HL-60/S4 treated with retinoic acid at 250 ng/mL for 4 days and 3 days (cell line): ENCODE data around the gene LLCFC1.

Experiments used
- in situ Hi-C: fragments of 300-500 bp; cut with MboI; formaldehyde crosslinking; loops from 2 replicates; pipeline ENCODE4 v1.7.0; 2022; ENCODE audit warnings: low sequenced_read_pairs

The LLCFC1 gene

DNA sequence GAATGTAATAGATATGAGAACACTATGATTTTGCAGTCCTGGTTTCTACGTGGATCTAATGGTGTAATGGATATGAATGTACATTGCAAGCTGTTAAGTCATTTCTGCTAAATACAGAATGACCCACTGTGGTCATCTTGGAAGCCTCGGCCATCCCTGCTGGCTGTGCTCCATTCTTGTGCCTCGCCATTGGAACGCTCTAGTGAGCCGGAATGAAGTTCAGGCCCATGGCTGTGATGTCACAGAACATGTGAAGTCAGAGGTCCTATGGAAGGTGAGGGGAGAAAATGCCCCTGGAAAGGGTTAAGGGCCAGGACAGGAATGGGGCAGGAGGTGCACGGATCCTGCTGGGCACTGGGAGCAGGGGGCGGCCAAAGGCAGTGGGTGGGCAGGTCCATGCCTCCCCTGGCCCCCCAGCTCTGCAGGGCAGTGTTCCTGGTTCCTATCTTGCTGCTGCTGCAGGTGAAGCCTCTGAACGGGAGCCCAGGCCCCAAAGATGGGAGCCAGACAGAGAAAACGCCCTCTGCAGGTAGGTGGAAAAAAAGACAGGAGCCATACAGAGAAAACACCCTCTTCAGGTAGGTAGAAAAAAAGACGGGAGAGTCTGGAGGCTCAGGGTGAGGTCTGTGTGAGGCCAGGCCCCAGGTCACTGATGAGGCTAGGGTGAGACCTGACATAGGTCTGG lies at the start of gene LLCFC1:
Gene LLCFC1, plus strand, starts transcription at position 259 of the 685 bp plus-strand sequence. Its CDS starts 138 bp downstream, at position 397.
- in situ Hi-C loops = no loop called here

DNA sequence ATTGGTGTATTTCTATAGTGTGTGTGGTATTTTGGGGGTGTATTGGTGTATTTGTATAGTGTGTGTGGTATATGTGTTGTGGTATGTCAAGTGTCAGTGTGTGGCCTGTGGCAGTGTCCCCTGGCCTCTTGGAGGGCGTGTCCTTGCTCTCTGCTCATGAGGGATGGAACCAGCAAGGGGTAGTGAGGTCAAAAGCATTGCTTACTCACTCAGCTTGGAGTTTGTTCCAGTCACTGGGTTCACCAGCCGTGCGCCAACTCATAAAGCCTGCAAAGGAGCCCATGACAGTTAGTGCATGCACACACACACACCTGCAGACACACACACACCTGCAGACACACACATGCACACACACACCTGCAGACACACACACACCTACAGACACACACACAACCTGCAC lies 49.5 kb upstream of the LLCFC1 start:
- in situ Hi-C loops = no loop called here

DNA sequence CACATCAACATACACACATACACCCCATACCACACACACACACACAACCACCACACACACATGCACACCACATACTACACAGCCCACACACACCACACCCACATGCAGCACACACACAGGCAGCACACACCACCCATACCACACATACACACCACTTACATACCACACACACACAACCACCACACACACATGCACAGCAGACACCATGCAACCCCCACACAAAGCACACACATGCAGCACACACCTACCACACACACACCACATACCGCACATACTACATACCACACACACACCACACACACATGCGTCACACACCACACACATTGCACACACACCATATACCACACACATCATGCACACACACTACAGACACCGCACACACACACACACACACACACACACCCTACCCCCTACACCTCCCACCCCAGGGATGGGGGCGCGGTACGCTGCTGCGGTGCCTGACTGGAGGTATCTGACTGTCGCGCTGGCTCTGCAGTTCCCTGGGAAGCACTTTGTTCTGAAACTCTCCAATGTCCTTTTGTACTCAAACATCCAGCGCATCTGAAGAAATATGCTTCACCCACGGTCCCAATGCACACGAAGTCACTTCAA lies 48.3 kb upstream of the LLCFC1 start:
- in situ Hi-C loops = no loop called here

DNA sequence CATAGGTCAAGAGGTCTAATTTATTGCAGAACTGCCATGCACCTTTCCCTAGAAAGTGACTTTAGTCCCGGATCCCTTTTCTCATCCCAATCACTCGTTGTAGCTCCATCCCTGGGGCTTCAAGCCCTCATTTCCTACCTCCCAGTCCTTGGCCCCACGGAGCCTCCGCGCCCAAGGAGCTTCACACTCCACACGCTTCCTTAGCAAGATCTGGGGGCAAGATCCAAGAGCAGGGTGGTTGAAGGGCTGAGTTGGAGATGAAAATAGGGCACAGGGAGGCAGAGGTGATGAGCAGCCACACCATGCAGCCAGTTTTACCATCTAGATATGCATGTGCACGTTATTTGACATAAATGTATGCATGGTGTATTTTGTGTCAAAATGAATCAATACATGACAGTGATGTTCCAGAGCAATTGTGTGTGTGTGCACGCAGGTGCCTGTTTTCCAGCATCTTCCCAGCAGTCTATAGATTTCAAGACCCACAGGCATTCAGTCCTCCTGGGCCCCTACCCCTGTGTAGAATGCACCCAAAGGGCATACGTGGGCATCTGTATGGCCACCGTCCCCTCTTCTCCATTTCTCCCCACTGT lies 47.7 kb upstream of the LLCFC1 start:
- in situ Hi-C loops = no loop called here

DNA sequence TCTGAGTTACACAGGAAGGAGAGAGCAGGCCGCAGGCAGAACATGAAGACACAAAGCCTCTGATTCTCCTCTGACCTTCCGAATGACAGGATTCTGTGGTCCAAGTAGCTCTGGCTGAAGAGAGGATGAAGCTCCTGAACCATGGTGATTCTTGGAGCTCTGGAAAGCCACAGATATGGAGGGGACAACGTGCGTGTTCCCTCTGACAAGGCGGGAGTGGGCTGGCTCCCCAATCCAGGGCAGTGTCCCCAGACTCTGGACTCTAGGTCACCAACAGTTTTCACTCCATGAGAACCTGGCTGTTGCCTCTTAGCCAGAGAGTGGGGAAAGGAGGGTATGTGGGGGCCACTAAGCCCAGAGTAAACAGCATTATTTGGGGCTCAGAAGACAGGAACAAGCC lies 46.3 kb upstream of the LLCFC1 start:
- in situ Hi-C loops = no loop called here

DNA sequence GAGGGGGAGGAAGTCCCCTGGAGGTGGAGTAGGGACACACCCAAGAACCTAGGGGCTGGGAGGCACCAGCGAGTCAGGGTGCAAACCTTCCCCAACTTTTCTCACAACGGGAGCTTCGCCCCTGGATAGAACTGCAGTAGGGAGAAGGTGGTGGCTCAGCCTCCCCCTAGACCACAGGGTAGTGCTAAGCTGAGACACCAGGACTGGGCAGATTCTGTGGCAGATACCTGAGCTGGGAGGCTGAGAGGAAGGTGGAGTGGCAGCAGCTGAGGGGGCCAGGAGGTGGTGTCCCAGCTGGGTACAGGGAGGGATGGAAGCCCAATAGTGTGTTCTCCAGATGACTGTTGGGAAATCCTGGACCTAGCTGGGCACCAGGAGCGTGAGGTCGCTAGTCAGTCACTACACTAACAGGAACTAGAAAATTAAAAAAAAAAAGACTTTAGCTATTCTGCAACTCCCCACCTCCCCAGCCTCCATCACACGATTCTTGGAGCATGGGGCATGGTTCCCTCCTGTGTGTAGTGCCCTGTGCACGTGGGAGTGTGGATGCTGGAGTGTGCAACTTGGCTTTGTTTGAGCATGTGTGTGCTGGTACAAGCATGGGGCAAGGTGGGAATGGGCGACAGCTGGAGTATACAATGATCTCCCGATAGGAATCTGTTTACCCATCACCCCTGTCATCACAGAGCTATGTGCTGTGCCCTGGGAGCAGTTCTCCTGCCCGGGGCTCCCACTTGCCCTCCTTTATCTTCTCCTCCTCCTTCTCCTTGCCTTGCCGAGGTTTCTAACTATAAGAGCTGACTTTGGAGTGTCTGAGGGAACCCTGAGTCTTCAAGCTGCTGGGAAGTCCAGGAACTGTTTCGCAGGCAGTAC lies 44.9 kb upstream of the LLCFC1 start:
- in situ Hi-C loops = no loop called here

DNA sequence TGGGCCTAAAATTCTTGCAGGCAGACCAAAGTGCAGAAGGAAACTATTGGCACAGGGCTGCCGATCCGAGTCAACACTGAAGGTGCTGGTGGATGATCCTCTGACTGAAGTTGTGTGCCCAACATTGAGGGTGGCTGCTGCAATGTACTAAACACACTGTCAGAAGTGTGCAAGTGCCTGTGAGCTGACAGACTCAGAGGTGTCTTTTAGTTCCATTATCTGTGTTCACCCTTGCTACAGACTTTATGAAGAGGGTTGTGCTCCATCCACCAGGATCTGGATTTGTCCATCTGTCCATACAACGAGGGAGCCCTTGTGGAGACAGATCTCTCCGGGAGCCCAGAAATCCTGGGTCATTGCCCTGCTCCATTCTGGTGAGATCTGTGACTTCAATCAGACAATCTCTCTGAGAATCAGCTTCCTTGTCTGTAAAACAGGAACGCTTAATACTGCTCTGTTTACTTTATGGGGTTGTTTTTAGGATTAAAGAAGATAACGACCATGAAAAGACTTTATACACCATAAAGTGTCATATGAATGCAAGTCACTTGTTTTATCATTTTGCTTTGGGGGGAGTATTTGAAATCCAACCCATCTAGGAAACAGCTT lies 44.2 kb upstream of the LLCFC1 start:
- in situ Hi-C loops = no loop called here

DNA sequence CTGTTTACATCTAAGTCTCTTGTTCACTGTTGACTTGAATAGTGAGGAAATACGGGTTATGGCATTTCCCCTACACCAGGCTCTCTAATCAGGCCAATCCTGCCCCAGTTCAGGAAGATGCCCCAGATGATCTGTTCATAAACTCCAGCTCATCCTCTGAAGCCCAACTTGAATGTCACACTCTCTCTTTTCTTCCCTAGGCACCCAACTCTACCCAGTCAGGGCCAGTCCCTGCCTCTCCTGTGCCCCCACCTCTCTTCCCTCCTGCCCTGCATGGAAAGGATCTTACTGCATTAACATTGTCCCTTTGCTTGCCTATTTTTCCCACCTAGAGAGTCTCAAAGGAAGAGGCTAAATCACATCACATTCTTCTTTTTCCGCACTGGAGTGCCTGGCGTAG lies 43.1 kb upstream of the LLCFC1 start:
- in situ Hi-C loops = no loop called here

DNA sequence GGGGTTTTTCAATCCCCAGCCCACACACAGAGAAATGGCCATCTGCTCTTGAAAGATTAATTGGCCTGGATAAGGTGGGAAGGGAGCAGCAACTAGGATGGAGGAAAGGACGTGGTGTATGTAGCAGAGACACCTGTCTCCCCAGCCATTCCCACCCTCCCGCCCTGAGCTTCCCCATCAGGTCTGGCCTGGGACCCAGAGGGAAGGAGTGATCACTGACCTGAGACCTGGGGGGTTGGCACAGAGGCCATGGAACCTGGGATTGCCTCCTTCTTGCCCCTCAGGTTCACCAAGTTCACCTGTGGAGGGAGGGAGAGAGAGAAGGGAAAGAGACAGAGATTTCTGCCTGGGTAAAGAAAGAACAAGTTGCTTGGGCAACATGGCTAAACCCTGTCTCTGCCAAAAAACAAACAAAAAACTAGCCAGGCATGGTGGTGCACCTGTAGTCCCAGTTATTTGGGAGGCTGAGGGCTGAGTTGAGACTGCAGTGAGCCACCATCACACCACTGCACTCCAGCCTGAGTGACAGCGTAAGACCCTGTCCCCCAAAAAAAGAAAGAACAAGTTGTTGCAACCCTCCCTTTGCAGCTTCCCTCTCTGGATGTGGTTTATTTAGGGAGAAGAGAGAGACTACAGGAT lies 42.4 kb upstream of the LLCFC1 start:
- in situ Hi-C loops = no loop called here

DNA sequence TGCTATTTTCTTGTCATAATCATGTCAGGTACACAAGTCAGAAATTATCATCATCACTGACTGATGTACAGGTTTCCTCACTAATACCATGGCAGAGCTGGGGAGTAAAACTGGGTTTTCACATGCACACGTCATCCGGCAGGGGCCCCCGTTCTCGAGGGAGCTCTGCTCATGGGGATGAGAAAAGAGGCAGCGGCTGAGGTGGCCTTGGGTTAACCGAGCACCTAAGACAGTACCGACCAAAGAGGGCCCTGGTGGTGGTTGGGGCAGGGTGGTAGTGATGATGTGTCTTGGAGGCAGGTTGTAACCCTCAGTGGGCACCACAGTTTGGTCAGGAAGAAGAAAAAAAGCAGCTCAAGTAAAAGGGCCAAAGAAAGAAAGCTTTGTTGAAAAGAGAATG lies 41.6 kb upstream of the LLCFC1 start:
- in situ Hi-C loops = no loop called here

DNA sequence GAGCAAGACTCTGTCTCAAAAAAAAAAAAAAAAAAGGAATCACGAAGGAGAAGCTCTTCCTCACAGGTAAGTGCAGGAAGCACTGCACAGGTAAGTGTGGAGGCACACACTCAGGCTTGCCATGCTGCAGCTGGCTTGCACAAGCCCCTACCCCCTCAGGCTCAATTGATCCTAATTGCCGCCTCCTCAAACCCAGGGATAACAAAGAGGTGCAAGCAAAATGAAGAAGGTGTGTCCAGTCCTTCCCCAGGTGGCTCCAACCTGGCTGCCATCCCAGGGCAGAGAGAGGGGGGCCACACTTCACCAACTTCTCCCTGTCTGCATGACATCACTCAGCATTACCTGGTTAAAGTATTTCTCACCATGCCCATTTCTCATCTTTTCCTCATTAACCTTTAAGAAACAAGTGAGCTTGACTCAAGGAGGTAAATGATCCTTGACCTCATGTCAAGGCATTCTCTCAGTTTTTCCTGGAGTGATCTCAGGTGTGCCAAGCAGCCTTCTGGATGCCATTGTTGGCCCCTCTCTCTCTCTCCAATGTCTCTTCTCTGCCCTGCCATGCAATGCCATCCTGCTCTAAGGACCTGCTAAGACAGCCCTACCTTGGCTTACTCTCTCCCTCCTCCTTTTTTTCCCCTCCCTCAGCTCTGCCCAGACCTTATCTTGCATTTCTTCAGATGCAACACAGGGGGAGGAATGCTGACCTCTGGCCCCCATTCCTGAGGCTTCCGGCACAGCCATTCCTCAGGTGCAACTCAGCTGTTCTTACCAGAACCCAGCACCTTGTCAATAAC lies 40.7 kb upstream of the LLCFC1 start:
- in situ Hi-C loops = no loop called here

DNA sequence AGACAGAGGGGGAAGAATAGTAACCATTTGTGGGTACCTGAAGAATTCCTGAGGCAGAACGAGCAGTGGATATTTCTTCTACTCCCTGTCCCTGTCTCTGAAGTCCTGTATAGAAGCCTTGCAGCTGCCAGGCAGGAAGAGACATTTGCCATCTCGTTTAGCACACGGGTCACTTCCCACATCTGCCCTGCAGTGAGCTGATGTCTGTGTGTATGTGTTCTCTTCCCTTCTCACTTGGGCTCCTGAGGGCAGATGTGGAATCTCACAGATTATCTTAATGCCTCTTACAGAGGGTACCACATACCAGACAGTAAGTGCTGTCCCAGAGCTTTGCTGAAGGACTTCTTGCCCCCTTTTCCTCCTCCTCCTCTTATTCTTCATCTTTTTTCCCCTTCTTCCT lies 39.6 kb upstream of the LLCFC1 start:
- in situ Hi-C loops = no loop called here

DNA sequence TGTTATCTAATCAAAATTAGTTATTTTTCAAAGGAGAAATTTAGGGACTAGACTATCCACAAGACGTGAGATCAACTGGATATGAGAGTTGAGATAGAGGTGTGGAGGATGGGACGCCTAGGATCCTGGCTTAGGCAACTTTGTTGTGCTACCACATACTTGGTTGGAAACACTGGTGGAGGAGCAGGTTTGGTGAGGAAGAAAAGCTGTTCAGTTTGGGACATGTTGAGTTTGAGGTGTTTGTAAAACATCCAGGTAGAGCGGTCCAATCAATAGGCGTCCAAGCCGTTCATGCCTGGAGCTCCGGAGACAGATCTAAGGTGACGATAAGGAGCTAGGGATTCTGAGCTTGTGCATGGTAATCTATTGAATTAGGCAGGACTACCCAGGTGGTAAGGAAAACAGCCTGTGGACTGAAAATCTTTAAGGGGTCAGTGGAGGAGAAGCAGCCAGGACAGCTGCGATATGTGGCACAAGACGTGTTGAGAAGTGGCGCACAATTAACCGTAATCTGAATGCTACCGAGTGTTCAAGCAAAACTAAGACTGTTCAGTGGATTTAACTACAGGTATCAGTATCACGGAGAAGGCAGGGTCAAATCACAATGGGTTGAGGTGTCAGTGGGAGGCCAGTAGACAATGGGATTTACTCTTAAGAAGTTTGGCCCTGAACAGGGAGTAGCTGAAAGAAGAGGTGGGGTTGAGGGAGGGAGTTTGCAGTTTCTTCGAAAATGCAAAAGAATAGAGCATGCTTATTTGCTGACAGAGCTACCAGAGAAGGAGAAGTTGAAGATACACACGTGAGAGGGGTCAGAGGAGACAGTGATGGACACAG lies 37.6 kb upstream of the LLCFC1 start:
- in situ Hi-C loops = no loop called here

DNA sequence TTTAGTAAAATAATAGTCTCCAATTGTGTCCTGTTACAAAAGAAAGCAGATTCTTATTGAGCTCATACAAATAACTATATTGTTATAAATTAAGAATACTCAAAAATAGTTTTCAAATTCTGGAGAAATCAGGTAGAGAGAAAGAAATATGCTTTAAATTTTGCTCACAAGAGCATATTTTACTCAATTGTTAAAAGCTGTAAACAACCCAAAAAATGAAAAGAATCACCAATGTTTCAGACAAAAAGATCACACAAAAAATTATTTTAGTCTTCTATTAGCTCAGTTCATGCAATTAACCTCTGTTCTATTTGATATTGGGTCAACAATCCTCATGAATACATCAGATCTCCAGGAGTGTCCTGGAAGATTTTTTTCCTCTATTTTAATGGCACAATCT lies 35.2 kb upstream of the LLCFC1 start:
- in situ Hi-C loops = no loop called here

DNA sequence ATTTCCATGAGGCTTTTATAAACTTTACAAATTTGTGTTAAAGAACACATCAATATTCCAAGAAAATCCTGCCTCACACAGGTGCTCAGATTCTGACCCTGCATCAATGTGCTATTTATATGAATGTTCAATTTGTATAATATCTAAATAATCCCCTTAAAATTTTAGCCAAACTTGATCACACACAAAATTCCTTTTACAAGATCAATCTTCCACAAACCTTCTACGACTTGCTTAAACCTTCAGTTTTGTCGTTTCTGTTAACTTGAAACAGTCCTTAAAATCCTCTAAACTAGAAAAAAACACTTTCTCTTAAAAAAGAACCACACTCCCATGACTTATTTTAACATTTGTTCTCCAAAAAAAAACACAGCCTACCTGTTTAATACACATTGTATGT lies 33.5 kb upstream of the LLCFC1 start:
- in situ Hi-C loops = no loop called here

DNA sequence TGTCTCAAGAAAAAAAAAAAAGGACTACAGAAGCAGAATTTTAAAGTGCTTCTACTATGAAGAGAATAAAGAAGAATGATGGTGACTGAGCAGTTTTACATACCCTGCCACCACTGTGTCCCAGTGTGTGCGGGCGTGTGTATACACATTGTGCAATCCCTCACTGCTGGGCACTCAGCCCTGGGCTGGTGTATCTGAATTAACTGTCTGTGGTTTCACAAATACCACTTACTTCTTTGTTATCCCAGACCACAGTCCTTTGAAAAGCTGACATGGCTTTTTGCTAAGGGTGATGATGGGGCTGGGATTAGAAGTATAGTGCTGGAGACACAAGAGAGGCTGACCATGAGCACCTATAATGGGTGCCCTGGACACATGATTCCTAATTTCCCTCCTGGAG lies 32.6 kb upstream of the LLCFC1 start:
- in situ Hi-C loops = no loop called here

DNA sequence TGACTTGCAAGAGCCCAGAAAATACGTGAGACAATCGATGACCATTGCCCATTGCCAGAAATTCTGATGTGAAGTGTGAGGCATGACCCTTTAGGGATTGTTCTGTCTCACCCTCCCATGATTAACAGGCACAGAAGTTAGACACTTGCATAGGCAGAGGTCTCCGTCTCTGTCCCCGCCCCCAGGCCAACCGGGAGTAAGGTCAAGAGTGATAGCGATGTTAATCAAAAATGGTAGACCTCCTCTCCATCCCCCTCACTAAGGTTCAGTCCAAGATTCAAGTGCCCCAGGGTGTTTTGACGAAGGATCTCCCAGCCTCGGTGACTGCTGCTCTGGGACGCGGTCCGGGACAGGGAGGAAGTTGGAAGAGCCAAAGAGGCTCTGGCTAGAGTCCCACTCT lies 31.0 kb upstream of the LLCFC1 start:
- in situ Hi-C loops = no loop called here

DNA sequence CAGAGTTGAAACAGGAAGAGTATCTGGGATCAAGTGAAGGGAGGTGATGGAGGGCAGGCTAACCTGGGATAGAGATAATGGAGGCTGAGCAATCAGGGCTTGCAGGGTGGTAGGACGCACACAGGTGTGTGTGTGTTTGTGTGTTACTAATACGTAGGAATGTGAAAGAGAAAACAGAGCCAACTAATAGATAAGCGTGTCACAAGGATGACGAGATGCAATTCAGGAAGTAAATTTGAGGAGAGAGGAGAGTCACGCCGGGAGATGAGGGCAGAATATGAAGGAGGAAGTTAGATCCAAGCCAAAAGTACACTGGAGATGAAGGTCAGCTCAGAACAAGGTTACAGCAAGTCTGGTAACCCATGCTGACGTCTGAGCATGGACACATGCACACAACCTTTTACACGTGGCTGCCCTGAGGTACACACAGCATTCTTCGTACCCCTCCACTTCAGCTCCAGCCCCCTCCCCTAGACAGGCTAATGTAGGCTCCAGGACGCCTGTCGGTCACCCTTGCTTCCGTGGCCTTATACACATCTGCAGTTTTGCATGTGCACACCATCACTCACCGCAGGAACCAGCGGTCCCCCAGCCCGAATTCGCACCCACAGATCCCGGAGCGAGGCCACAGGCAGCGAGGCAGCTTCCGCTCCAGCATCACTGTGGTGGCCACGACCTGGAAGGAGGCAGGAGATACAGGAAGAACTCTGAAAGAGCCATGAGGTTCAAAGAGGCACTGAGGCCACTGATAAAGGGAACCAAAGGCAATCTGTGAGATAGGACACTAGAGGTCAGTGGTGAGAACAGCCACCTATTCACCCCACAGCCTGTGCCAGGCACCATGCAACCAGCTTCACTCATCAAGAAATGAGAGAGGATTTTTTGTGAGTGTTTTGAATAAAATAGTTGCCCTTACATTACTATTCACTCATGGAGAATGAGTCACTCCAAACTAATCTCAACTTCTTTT lies 30.1 kb upstream of the LLCFC1 start:
- in situ Hi-C loops = no loop called here
